Stomach (tissue), 9 donors: ENCODE measurements around the gene RPP25L. TPM values are rescaled to one million over a fixed set of nuclear protein-coding genes. Genes with fewer than 3 reads are reported as not detected.
"Not testable (repeated sequence)": the region's sequence is repeated elsewhere in the genome, so short reads cannot be mapped to it uniquely, and the experiment has no call there.

Source experiments
- DNase-seq, 2 donors: peaks; one replicate each; pipeline versions ENCODE4 v3.0.0 to v3.0.0-alpha.2; 2013 to 2019
- H3K27ac ChIP-seq, 5 donors: fragments of 200-600 bp in 4 of 5; sonication (generic) in 4 of 5; one replicate each; pipeline ENCODE4 v1.5.1; 2013 to 2019; ENCODE audit warnings: mild to moderate bottlenecking in 1 of 5, moderate library complexity in 1 of 5
- H3K27me3 ChIP-seq, 3 donors: fragments of 200-600 bp; sonication (generic); one replicate each; pipeline ENCODE4 v1.5.1; 2017 to 2019; ENCODE audit warnings: mixed run types in 1 of 3
- H3K36me3 ChIP-seq, 4 donors: fragments of 200-600 bp; sonication (generic); 1 replicate in 3 of 4; 2 replicates in 1 of 4; pipeline ENCODE4 v1.5.1; 2016 to 2019
- H3K4me1 ChIP-seq, 4 donors: fragments of 200-600 bp; sonication (generic); one replicate each; pipeline ENCODE4 v1.5.1; 2016 to 2019
- H3K4me3 ChIP-seq, 4 donors: fragments of 200-600 bp; sonication (generic) in 3 of 4; one replicate each; pipeline ENCODE4 v1.5.1; 2016 to 2019; ENCODE audit warnings: mild to moderate bottlenecking in 1 of 4
- H3K9me3 ChIP-seq, 4 donors: fragments of 200-600 bp; sonication (generic); one replicate each; pipeline ENCODE4 v1.5.1; 2016 to 2019
- EP300 ChIP-seq: sonication (generic); formaldehyde crosslinking; IDR thresholded peaks from one replicate; pipeline ENCODE4 v1.6.1; 2017; ENCODE audit warnings: antibody characterized with exemption
- POLR2A ChIP-seq, 4 donors: fragments of 450-650 bp; IDR thresholded peaks; one replicate each; pipeline ENCODE4 v1.6.1; 2016; ENCODE audit warnings: antibody characterized with exemption in 4 of 4, control low read depth in 2 of 4, mild to moderate bottlenecking in 1 of 4, moderate library complexity in 1 of 4
- POLR2AphosphoS5 ChIP-seq, 3 donors: sonication (generic); formaldehyde crosslinking; IDR thresholded peaks; one replicate each; pipeline ENCODE4 v1.6.1; 2016; ENCODE audit warnings: antibody characterized with exemption in 3 of 3
- WGBS, 5 donors: extraction: QIAGEN DNeasy Blood & Tissue Kit in 3 of 5; methylation state at CpG; one replicate each; pipeline versions ENCODE4 v1.1.5 to v1.1.7; 2013 to 2018; 5-methylcytosine and 5-hydroxymethylcytosine counted together
- intact Hi-C: fragments of 100-400 bp; cut with DNase I; formaldehyde crosslinking; loops from one replicate; pipeline ENCODE4 v1.15.1; 2023; ENCODE audit warnings: low total_unique reads
- polyA plus RNA-seq, 3 donors: library from polyadenylated mRNA; stranded (reverse); fragments of 200-250 nt; gene quantifications; one replicate each; pipeline ENCODE4 v1.2.3, GENCODE V29; 2013
- total RNA-seq, 5 donors: library from RNA; depleted of rRNA; stranded (reverse); fragments of >200 nt; gene quantifications; one replicate each; pipeline versions ENCODE4 v1.1.0 to v1.2.3, GENCODE V29; 2014 to 2016
- TF ChIP-seq, protein P1 (sequence below), 7 experiments: fragments of 450-650 bp in 4 of 7; fragments of 200-600 bp in 3 of 7; sonication (generic) in 3 of 7; IDR thresholded peaks; one replicate each; pipeline ENCODE4 v1.5.1; 2016 to 2019; ENCODE audit warnings: antibody characterized with exemption in 7 of 7, control low read depth in 2 of 7, mild to moderate bottlenecking in 1 of 7
- donor health status: healthy with polysubstance abuse.
- donor health status: Bipolar disorder and iron deficiency.
- donor health status: healthy.

The RPP25L gene
- total and polyA plus RNA-seq, 8 donors, result 2.9 to 49.5 (median 33.4) TPM

DNA sequence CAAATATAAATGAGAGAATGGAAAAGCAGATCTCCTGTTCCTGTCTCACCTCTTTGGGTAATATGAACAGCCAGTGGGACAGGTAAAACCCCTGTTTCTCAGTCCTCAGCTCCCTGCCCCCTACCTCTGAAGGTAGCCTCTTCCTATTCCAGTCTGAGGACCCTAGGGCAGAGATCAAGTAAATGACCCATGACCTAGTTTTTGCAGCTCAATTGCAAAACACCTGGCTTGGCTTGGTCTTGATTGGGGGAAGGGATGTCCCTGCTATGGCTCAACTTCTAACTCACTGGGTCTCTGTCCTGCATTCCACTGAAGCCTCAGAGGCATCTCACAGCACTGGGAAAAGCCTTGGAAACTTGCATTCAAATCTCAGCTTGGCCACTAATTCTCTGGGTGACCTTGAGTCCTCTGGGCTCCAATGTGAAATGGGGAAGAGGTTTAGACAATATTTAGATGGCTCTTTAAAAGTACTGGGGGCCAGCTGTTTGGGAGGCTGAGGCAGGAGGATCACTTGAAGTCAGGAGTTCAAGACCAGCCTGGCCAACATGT lies 32.9 kb upstream of the RPP25L start:
- Histone ChIP-seq H3K9me3 (no peaks in the 10 kb centered on the region), H3K27ac (no peak overlapping the region), H3K36me3 (peaks cover 10 to 18% (median 17%) of the 10 kb centered on the region in 4 donors), H3K4me3 (no peak overlapping the region), H3K4me1 (peaks cover 18 to 33% (median 25%) of the 10 kb centered on the region in 4 donors), H3K27me3 (no peaks in the 10 kb centered on the region)
- TF ChIP-seq POLR2AphosphoS5 (IDR thresholded peaks at IDR 0.05) (no peak), POLR2A (IDR thresholded peaks at IDR 0.05) (no peak), EP300 (no peak)
- TF ChIP-seq, protein P1, sequence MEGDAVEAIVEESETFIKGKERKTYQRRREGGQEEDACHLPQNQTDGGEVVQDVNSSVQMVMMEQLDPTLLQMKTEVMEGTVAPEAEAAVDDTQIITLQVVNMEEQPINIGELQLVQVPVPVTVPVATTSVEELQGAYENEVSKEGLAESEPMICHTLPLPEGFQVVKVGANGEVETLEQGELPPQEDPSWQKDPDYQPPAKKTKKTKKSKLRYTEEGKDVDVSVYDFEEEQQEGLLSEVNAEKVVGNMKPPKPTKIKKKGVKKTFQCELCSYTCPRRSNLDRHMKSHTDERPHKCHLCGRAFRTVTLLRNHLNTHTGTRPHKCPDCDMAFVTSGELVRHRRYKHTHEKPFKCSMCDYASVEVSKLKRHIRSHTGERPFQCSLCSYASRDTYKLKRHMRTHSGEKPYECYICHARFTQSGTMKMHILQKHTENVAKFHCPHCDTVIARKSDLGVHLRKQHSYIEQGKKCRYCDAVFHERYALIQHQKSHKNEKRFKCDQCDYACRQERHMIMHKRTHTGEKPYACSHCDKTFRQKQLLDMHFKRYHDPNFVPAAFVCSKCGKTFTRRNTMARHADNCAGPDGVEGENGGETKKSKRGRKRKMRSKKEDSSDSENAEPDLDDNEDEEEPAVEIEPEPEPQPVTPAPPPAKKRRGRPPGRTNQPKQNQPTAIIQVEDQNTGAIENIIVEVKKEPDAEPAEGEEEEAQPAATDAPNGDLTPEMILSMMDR (IDR thresholded peaks at IDR 0.05), result no peak
- intact Hi-C loops, result no loop called here
- DNase-seq, result no peak

- no peaks in the 10 kb centered on the region for H3K9me3 ChIP-seq
- DNase-seq, result no peak
- H3K27me3 ChIP-seq, result no peaks in the 10 kb centered on the region
- H3K4me3 ChIP-seq, result no peak overlapping the region
- WGBS, 5 donors, result 86 to 100% (median 97%) methylated on average over 1 of the region's 1 CpG
- H3K27ac ChIP-seq, result no peak overlapping the region
- TF ChIP-seq POLR2AphosphoS5 (IDR thresholded peaks at IDR 0.05), result no peak
- TF ChIP-seq, protein P1 (IDR thresholded peaks at IDR 0.05), result no peak
- no peak for TF ChIP-seq POLR2A (IDR thresholded peaks at IDR 0.05)
- TF ChIP-seq EP300, result no peak
- H3K36me3 ChIP-seq, result no peaks in the 10 kb centered on the region
- intact Hi-C loops, result no loop called here
- peaks cover 17 to 25% (median 24%) of the 10 kb centered on the region in 4 donors for H3K4me1 ChIP-seq
These were observed 30.8 kb upstream of the RPP25L start for GRCh38 chr9:34642679-34643078.

- H3K27ac ChIP-seq, H3K27me3 ChIP-seq, DNase-seq, intact Hi-C loops, H3K4me3 ChIP-seq, H3K9me3 ChIP-seq: not testable (repeated sequence)
- Histone ChIP-seq H3K36me3 (peaks cover 0 to 16% (median 9%) of the 10 kb centered on the region in 4 donors), H3K4me1 (peaks cover 22 to 33% (median 30%) of the 10 kb centered on the region in 4 donors)
- WGBS, 5 donors, result 81 to 90% (median 87%) methylated on average over 8 of the region's 8 CpGs
These were observed 27.4 kb upstream of the RPP25L start for GRCh38 chr9:34639322-34639721.

DNA sequence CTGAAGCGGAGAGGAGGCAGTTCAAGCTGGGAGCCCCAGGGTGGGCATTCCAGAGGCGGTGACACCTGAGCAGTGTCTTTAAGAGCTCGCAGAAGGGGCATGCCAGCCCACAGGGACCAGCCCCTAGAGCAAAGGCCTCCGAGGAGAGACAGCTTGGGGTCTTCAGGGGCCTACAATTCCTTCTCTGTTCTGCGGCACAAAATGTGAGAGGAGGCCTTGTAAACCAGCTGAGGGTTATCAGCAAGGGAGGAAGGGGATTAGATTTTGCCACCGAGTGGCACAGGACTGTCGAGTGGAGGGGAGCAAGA lies 26.2 kb upstream of the RPP25L start:
- 8 to 27% (median 12%) methylated on average over 7 of the region's 7 CpGs for WGBS, 5 donors
- peaks cover 0 to 17% (median 9%) of the 10 kb centered on the region in 4 donors for H3K36me3 ChIP-seq
- TF ChIP-seq POLR2AphosphoS5 (IDR thresholded peaks at IDR 0.05) (no peak), POLR2A (IDR thresholded peaks at IDR 0.05) (no peak), EP300 (no peak)
- TF ChIP-seq, protein P1 (IDR thresholded peaks at IDR 0.05), result no peak
- peak overlapping the region; percentile 60 to 90 (median 69) for H3K4me3 ChIP-seq
- intact Hi-C loops, result no loop called here
- peaks cover 22 to 40% (median 34%) of the 10 kb centered on the region in 4 donors for H3K4me1 ChIP-seq
- H3K27me3 ChIP-seq, result no peaks in the 10 kb centered on the region
- DNase-seq, result no peak
- H3K27ac ChIP-seq, result peak overlapping the region; percentile 83 to 91 (median 86)
- no peaks in the 10 kb centered on the region for H3K9me3 ChIP-seq

DNA sequence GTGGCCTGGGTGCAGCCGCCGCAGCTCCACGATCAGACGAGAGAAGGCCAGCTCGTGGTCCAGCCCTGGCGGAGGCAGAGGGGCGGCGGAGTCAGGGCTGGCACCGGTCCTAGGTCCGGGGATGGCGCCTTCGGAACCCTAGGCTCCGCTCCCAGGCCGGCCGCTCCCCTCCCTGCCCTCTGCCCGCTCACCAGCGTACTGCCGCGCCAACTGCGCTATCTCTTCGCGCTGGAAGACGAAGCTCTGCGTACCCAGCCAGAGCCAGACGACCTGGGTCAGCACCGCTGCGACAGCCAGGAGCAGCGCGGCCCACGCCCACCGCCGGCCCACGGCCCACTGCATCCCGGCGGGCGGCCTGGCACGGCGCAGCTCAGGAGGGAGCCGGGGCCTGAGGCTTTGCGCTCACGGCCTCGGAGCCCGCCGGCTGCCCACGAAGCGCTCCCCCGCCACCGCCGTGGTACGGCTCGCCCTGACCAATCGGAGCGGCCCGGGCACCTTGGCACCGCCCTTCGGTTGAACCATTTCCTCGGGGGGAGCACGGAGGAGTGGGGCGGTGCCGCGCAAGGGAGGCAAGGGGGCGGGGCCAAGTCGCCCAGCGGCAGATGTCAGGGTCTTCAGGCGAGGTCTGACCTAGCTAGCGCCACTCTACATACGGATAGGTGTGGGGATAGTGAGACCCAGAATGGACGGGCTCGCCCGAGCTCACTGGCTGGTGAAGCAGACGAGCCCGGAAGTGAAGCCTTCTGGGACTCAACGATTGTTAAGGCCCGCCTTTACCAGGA lies 25.6 kb upstream of the RPP25L start, which contains the start of gene SIGMAR1:
SIGMAR1 (minus strand) TSS at position 432 of the 782 bp plus-strand sequence; CDS start at position 342, 90 bp downstream.
- Histone ChIP-seq H3K27me3 (no peaks in the 10 kb centered on the region), H3K36me3 (peaks cover 0 to 17% (median 9%) of the 10 kb centered on the region in 4 donors), H3K27ac (peak within 1 kb of the TSS; percentile 83 to 91 (median 86)), H3K9me3 (no peaks in the 10 kb centered on the region), H3K4me1 (peaks cover 22 to 40% (median 34%) of the 10 kb centered on the region in 4 donors), H3K4me3 (peak within 1 kb of the TSS; percentile 60 to 90 (median 69))
- peak; percentile 94 to 98 for DNase-seq
- TF ChIP-seq, protein P1 (IDR thresholded peaks at IDR 0.05), result no peak
- TF ChIP-seq POLR2AphosphoS5 (IDR thresholded peaks at IDR 0.05), result peak; percentile 67 to 90 (median 88)
- intact Hi-C loops, result no loop called here
- WGBS, 5 donors, result 0 to 3% (median 0%) methylated on average over 14 to 74 of the region's 74 CpGs
